ENCODE measurements around the gene PBX1. TPM values are rescaled to one million over a fixed set of nuclear protein-coding genes. Genes with fewer than 3 reads are reported as not detected.

The PBX1 gene
- total RNA-seq, 1 experiment from 2014 or later: 102 TPM

DNA sequence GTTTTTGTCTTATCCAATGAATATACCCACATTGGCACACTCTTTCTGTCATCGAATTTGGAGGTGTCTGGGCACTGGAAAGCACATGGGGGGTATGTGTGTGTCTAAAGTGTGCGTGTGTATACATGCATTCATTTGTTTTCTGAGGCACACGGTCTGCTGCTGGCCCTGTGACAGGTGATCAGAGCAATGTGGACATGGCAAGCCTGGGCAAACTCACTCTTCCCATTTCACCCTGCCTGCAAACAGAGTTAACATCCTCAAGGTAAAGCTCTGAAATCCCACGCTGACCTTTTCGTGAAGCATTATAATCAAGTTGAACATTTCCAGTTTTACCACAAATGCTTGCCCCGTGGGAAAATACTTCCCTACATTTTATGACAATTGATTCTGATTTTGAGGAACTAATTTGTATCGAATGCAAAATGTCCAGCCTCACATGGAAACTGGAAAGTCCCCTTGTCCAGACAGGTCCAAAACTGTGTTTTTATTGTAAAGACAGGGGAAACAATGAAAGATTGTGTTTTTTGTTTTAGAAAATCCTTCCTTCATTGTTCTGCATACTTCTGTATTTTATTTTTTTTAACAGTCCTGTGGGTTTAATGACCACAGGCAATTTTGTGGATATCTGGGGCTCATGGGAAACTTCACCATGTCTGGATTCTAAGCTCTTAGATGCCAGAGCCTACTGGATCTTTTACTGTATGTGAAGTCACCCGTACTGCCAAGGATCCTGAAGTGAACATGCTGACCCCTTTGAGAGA is 160.9 kb downstream of the PBX1 start:
- Mint-ChIP-seq H3K4me3 (no peak overlapping the region), H3K4me1 (peaks cover 36% of the 10 kb centered on the region), H3K9me3 (no peaks in the 10 kb centered on the region), H3K36me3 (no peaks in the 10 kb centered on the region), H3K27ac (no peak overlapping the region), H3K27me3 (ENCODE audit: low read depth) (no peaks in the 10 kb centered on the region)
- ChIA-PET CTCF (no interaction called here), POLR2A (no interaction called here)
- ATAC-seq (no peak), DNase-seq (ENCODE audit: low spot score) (no peak)
- TF ChIP-seq FOXP1 (CRISPR knock-in tag; IDR thresholded peaks at IDR 0.05; ENCODE audit: borderline replicate concordance) (no peak), USF1 (CRISPR knock-in tag; IDR thresholded peaks at IDR 0.05) (no peak), NFATC4 (CRISPR knock-in tag; IDR thresholded peaks at IDR 0.05) (no peak), ZNF423 (CRISPR knock-in tag; IDR thresholded peaks at IDR 0.05) (no peak), ZMAT4 (CRISPR knock-in tag; IDR thresholded peaks at IDR 0.05) (no peak), HMGA2 (CRISPR knock-in tag; IDR thresholded peaks at IDR 0.05) (no peak), JUN (CRISPR knock-in tag; IDR thresholded peaks at IDR 0.05) (no peak), OVOL2 (CRISPR knock-in tag; IDR thresholded peaks at IDR 0.05; ENCODE audit: borderline replicate concordance) (no peak), GRHL2 (CRISPR knock-in tag; IDR thresholded peaks at IDR 0.05; ENCODE audit: insufficient replicate concordance, severe bottlenecking) (no peak), MLX (CRISPR knock-in tag; IDR thresholded peaks at IDR 0.05) (no peak), NR2C2 (CRISPR knock-in tag; IDR thresholded peaks at IDR 0.05) (no peak), CBFB (CRISPR knock-in tag; IDR thresholded peaks at IDR 0.05; ENCODE audit: low read depth) (no peak), NR3C1 (CRISPR knock-in tag; conservative IDR thresholded peaks at IDR 0.05; ENCODE audit: low read depth) (no peak), ZNF219 (CRISPR knock-in tag; IDR thresholded peaks at IDR 0.05; ENCODE audit: borderline replicate concordance) (no peak), USF2 (CRISPR knock-in tag; IDR thresholded peaks at IDR 0.05) (no peak), NFYB (CRISPR knock-in tag; conservative IDR thresholded peaks at IDR 0.05; ENCODE audit: low read depth) (no peak), SMAD3 (CRISPR knock-in tag; IDR thresholded peaks at IDR 0.05; ENCODE audit: borderline replicate concordance) (no peak)

DNA sequence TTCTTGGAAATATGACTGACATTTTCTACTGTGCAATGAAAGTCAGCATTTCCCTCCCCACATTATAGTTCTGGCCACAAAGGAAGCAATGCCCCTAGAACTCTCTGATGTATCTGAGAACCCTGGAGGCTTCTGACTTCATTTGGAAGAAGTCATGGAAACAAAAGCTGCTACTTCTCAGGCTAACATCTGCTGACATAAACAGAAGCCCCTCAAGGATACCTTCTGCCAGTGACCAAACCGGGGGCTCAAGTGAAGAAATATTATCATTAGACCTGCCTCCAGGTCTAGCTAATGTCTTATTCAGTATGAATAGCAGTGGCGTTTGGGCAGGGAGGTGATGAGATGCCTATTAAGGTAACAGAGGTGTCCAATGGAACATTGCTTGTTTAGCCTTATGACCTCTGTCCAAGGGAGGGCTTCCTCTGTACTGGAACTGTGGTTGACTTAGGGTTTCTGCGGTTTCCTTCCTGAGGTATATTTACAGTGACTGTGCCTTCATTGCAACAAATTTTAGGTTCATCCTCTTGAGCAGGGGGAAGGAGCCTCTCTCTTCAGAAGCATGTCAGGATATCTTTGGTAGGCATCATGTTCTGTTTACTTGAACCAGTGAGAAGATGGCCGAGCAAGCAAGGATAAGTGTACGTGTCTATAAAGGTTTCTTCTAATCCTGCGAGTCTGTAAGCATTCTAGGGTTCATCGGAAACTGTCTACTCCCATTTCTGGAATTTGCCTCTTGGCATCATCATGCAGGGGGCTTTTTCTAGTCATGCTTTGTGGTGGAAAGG is 161.7 kb downstream of the PBX1 start:
- Mint-ChIP-seq H3K9me3 (no peaks in the 10 kb centered on the region), H3K36me3 (peaks cover 3% of the 10 kb centered on the region; the same call in 1 of the 2 replicates), H3K4me3 (no peak overlapping the region), H3K4me1 (peaks cover 43% of the 10 kb centered on the region), H3K27ac (peak overlapping the region; percentile 58; the same call in 1 of the 2 replicates), H3K27me3 (ENCODE audit: low read depth) (no peaks in the 10 kb centered on the region)
- DNase-seq (ENCODE audit: low spot score) (no peak), ATAC-seq (no peak)
- TF ChIP-seq E2F1 (CRISPR knock-in tag; IDR thresholded peaks at IDR 0.05) (no peak), ZMAT4 (CRISPR knock-in tag; IDR thresholded peaks at IDR 0.05) (no peak), RORB (CRISPR knock-in tag; IDR thresholded peaks at IDR 0.05) (no peak), NFATC4 (CRISPR knock-in tag; IDR thresholded peaks at IDR 0.05) (no peak), TEAD1 (CRISPR knock-in tag; IDR thresholded peaks at IDR 0.05) (no peak), ZNF416 (CRISPR knock-in tag; IDR thresholded peaks at IDR 0.05) (no peak), ZBTB21 (CRISPR knock-in tag; IDR thresholded peaks at IDR 0.05; ENCODE audit: borderline replicate concordance) (no peak), AFF4 (CRISPR knock-in tag; IDR thresholded peaks at IDR 0.05; ENCODE audit: borderline replicate concordance) (no peak), TEAD4 (CRISPR knock-in tag; IDR thresholded peaks at IDR 0.05) (no peak)
- ChIA-PET CTCF (no interaction called here), POLR2A (interaction anchor here (0.6 kb wide), 1 partner anchor 194 kb away, joined by 9 read pairs; no protein-coding TSS in a partner anchor)
